HG03060 (cell line): ENCODE data around the gene DAB2IP.

ENCODE experiments used
- ATAC-seq: cut with Tn5 transposase; IDR thresholded peaks from one replicate; pipeline ENCODE4 v1.9.1; 2021; ENCODE audit warnings: low read depth, moderate number of reproducible peaks; ENCODE audit not compliant: unreplicated experiment

Gene DAB2IP

DNA sequence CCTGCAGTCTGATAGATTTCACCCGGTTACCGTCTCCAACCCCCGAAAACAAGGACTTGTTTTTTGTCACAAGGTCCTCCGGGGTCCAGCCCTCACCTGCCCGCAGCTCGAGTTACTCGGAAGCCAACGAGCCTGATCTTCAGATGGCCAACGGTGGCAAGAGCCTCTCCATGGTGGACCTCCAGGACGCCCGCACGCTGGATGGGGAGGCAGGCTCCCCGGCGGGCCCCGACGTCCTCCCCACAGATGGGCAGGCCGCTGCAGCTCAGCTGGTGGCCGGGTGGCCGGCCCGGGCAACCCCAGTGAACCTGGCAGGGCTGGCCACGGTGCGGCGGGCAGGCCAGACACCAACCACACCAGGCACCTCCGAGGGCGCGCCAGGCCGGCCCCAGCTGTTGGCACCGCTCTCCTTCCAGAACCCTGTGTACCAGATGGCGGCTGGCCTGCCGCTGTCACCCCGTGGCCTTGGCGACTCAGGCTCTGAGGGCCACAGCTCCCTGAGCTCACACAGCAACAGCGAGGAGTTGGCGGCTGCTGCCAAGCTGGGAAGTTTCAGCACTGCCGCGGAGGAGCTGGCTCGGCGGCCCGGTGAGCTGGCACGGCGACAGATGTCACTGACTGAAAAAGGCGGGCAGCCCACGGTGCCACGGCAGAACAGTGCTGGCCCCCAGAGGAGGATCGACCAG lies 121.3 kb downstream of the DAB2IP start:
- ATAC-seq, result no peak

DNA sequence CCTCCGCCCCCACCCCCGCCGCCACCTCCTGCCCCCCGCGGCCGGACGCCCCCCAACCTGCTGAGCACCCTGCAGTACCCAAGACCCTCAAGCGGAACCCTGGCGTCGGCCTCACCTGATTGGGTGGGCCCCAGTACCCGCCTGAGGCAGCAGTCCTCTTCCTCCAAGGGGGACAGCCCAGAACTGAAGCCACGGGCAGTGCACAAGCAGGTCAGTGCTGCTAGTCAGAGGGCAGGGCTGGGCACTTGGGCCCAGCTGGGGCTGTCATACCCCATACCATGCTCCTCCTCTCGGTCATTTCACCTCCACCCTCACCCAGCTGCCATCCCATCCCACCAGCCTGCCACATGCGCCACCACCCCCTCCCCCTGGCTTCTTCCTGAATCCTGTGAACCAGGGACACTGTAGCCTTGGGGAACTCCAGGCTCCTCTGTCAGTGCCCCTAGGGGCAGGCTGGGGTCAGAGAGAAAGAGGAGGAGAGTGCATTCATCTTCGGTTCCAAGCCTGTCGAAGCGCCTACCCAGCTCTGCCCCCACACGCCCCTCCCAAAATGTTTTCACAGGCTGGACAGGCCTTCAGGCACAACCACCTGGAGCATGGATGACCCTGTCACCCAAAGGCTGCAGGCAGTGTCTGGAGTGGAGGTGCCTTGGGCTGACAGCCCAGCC lies 122.0 kb downstream of the DAB2IP start:
- ATAC-seq, result no peak

GRCh38 chr9:121773954-121774714 lies 122.7 kb downstream of the DAB2IP start:
- ATAC-seq, result no peak

- ATAC-seq, result no peak
Observed at GRCh38 chr9:121774715-121775613, 123.5 kb downstream of the DAB2IP start.

DNA sequence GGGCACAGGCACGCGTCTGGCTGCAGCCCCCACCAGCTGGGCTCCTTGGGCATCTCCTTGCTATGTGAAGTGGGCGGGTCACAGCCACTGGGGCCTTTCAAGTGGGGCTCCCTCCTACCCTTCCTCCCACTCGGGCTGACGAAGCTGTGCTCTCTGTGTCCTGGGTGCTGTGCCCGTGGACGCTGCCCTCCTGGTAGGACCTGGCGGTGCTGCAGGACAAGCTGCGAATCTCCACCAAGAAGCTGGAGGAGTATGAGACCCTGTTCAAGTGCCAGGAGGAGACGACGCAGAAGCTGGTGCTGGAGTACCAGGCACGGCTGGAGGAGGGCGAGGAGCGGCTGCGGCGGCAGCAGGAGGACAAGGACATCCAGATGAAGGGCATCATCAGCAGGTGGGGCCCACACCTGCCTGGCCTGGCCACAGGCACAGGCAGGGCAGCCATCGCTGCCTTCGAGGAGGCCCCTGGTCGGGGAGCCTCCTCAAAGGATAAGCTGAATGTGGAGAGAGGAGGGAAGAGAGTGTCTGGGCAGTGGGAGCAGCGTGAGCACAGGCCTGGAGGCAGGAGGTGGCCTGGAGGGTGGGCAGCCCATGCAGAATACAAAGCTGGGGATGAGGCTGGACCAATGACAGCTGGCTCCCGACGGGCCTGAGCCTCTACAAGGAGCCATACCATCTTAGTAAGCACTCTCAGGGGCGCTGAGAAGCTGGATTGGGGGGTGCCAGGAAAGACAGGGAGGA lies 124.7 kb downstream of the DAB2IP start:
- ATAC-seq, result no peak

GRCh38 chr9:121776739-121777637 lies 125.6 kb downstream of the DAB2IP start:
- no peak for ATAC-seq

- no peak for ATAC-seq
Observed at GRCh38 chr9:121778252-121779225, 127.1 kb downstream of the DAB2IP start.

DNA sequence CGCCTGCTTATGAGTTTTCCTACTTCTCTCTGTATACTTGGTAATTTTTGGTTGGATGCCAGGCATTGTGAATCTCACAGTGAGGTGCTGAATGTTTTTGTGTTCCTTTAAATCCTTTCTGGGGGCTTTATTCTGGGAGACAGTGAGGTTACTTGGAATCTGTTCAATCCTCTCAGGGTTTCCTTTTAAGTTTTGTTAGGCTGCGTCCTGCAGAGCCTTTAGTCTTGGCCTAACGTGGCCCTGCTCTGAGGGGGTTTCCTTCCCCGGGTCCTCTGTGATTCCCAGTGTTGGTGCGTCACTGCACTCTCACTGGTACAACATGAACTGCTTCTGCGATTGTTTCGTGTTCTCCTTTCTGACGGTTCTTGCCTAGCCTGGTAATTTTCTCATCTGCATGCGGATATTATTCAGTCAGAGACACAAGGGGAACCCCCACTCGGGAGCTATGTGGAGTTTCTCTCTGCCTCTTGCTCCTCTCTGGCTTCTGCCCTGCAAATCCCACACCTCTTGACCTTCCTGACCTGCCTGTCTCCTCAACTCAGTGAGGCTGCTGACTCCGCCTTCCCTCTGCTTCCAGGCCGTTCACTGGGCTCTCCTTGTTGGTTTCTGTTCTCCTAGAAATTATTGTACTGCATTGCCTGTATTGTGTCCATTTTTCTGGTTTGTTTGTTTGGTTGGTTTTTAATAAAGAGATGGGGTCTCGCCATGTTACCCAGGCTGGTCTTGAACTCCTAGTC lies 128.1 kb downstream of the DAB2IP start:
- no peak for ATAC-seq

DNA sequence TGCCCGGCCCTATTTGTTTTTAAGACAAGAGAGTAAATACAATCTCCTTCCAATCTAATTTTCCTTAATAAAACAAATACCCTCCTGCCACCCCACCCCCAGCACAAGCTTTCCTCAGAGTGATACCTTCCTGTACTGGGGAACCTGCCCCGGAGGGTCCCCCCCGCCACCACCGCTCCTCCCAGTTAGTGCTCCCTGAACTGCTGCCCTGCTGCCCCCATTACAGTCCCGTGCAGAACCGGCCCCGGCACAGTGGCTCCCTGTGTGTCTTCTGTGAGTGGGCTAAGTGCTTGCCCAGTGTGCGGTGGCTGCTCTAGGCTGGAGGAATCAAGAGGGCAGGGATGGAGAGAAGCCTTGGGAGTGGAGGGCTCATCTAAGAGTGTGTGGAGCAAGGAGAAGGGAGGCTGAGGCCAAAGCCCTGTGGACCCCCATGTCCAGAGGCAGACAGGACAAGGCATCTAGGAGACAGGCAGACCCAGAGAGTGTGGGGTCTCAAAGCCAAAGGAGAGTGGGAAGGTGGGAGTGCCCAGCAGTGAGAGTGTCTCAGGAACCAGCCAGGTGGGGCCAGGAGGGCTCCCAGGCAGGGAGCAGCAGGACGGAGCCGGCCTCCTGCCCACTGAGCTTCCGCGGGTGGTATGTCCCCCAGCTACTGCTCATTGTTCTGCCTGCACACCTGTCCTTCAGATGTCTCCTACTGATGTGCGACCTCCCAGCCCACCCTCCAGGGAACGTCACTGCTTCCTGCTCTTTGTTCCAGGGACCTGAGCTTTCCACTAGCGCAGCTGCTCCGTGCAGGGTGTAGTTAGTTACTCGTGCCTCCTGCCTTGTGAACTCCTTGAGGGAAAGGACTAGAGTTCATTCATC lies 129.0 kb downstream of the DAB2IP start:
- ATAC-seq, result no peak

- ATAC-seq, result no peak
Observed at GRCh38 chr9:121781145-121781548, 129.7 kb downstream of the DAB2IP start.

DNA sequence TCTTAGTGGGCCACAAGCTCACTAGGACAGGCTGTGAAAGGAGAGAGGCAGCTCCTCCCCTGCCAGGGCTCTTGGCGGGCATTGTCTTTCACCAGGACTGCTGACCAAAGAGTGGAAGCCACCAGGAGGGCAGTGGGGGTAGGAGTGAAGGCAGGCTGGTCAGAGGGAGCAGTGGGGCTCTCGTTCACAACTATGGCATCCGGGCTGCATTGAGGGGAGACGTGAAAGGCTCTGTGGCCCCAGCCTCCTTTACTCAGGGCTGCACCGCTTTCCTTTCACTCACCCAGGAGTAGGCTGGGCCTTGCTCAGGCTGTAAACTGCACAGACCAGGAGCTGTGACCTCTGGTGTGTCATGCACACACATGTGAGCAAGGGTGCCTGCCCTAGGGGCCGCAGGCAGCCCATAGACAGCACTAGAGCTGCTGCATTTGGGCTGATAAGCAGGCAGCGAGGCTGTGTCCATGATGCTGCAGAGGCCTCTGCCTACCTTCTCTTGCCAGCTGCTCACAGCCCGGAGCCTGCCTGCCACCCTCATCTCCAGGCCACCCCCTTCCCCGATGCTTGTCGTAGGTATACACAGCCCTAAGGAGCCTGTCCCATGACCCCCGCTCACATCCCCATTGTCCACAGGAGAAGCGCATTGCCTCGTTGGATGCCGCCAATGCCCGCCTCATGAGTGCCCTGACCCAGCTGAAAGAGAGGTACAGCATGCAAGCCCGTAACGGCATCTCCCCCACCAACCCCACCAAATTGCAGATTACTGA lies 130.4 kb downstream of the DAB2IP start:
- no peak for ATAC-seq

DNA sequence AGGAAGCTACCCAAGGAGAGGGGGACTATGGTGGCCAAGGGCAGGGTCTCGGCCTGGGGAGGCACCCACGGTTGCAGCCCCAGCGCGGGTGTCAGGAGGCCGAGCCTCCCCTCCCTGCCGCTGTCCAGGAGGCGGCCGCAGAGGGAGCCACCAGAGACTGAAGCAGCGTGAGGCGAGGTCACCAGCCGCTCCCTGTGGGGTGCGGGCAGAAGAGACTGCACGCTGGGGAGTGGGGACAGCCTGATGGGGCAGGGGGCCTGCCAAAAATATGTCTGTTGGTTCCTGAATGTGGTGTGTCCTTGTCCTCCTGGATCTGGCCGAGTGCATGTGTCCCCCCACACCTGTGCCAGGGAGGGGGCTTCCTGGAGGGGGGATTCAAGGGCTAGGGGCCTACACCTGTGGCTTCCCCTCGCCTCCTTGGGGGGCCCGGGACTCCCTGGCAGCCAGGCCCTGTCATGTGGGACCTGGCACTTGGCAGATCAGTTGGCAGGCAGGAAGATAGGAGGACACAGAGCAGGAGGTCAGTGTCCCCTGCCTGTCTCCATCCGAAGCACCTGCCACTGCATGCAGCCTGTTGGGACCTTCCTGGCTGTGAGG lies 131.2 kb downstream of the DAB2IP start:
- no peak for ATAC-seq

- ATAC-seq, result no peak
Observed at GRCh38 chr9:121783111-121783510, 131.7 kb downstream of the DAB2IP start.

GRCh38 chr9:121783521-121784507 lies 132.4 kb downstream of the DAB2IP start:
- ATAC-seq, result no peak
